Naive thymus-derived CD4-positive, alpha-beta T cell (primary cell): ENCODE measurements around the gene FCSK. TPM values are rescaled to one million over a fixed set of nuclear protein-coding genes. Genes with fewer than 3 reads are reported as not detected.

Experiments used
- ATAC-seq: fragments of 150-1000 bp; cut with Tn5 transposase; 2 replicates; pipeline ENCODE4 v1.10.0; 2021; ENCODE audit warnings: mild to moderate bottlenecking, moderate library complexity
- CTCF ChIA-PET: fragments of 350-600 bp; sonication (Branson Sonifier 250); formaldehyde crosslinking; loops from one replicate; lab custom pipeline; 2021; ENCODE audit warnings: antibody characterized with exemption; lab: Charles Lee
- POLR2A ChIA-PET: fragments of 350-600 bp; sonication (Branson Sonifier 250); formaldehyde crosslinking; loops from one replicate; lab custom pipeline; 2021; ENCODE audit warnings: antibody characterized with exemption, inconsistent platforms; lab: Charles Lee
- DNase-seq, 9 donors: peaks; one replicate each; pipeline versions ENCODE4 v3.0.0 to v3.0.0-alpha.2; 2020 to 2022; ENCODE audit warnings: mixed read lengths in 1 of 9
- H3K27ac ChIP-seq: one replicate; pipeline ENCODE4 v1.7.0; 2013; ENCODE audit warnings: mild to moderate bottlenecking, low read depth, low read length, moderate library complexity
- H3K27me3 ChIP-seq, 2 donors: one replicate each; pipeline ENCODE4 v1.7.0; 2013; ENCODE audit warnings: low read length in 2 of 2, mild to moderate bottlenecking in 2 of 2, moderate library complexity in 2 of 2; ENCODE audit not compliant: control insufficient read depth in 2 of 2, insufficient read depth in 2 of 2
- H3K36me3 ChIP-seq, 3 experiments: 1 replicate in 2 of 3; 2 replicates in 1 of 3; pipeline ENCODE4 v1.7.0; 2013; ENCODE audit warnings: low read length in 3 of 3, mild to moderate bottlenecking in 3 of 3, moderate library complexity in 1 of 3; ENCODE audit not compliant: insufficient read depth in 3 of 3, control insufficient read depth in 2 of 3
- H3K4me1 ChIP-seq, 2 donors: one replicate each; pipeline ENCODE4 v1.7.0; 2013; ENCODE audit warnings: low read length in 2 of 2, mild to moderate bottlenecking in 2 of 2, moderate library complexity in 1 of 2; ENCODE audit not compliant: control insufficient read depth in 2 of 2, insufficient read depth in 2 of 2
- H3K4me3 ChIP-seq: 2 replicates; pipeline ENCODE4 v1.7.0; 2013; ENCODE audit warnings: mild to moderate bottlenecking, low read length
- H3K9me3 ChIP-seq, 3 experiments: 1 replicate in 2 of 3; 2 replicates in 1 of 3; pipeline ENCODE4 v1.7.0; 2013; ENCODE audit warnings: low read length in 3 of 3; ENCODE audit not compliant: control insufficient read depth in 2 of 3
- H3K27ac Mint-ChIP-seq, 9 donors: one replicate each; pipeline ENCODE4 v1.8.0; 2020 to 2022; ENCODE audit warnings: mixed read lengths in 9 of 9, mild to moderate bottlenecking in 8 of 9, moderate library complexity in 5 of 9, inconsistent platforms in 2 of 9
- H3K27me3 Mint-ChIP-seq, 5 donors: one replicate each; pipeline ENCODE4 v1.8.0; 2021 to 2022; ENCODE audit warnings: mixed read lengths in 5 of 5, mild to moderate bottlenecking in 1 of 5
- H3K36me3 Mint-ChIP-seq, 5 donors: one replicate each; pipeline ENCODE4 v1.8.0; 2020 to 2022; ENCODE audit warnings: mixed read lengths in 5 of 5, mild to moderate bottlenecking in 3 of 5, inconsistent platforms in 1 of 5
- H3K4me1 Mint-ChIP-seq, 7 donors: one replicate each; pipeline ENCODE4 v1.8.0; 2020 to 2022; ENCODE audit warnings: mixed read lengths in 7 of 7, mild to moderate bottlenecking in 3 of 7, inconsistent platforms in 1 of 7
- H3K4me3 Mint-ChIP-seq, 10 donors: one replicate each; pipeline ENCODE4 v1.8.0; 2020 to 2022; ENCODE audit warnings: mild to moderate bottlenecking in 10 of 10, mixed read lengths in 10 of 10, moderate library complexity in 6 of 10, inconsistent platforms in 2 of 10
- H3K9me3 Mint-ChIP-seq, 11 donors: one replicate each; pipeline ENCODE4 v1.8.0; 2020 to 2022; ENCODE audit warnings: mixed read lengths in 11 of 11, mild to moderate bottlenecking in 4 of 11, inconsistent platforms in 1 of 11, moderate library complexity in 1 of 11
- intact Hi-C, 2 donors: fragments of 100-400 bp; cut with micrococcal nuclease; formaldehyde crosslinking; loops; one replicate each; pipeline ENCODE4 v1.15.1; 2023
- polyA plus RNA-seq, 2 donors: library from polyadenylated mRNA; unstranded; fragments of 300-500 nt; fragmentation: Illumina TruSeq; gene quantifications; one replicate each; pipeline ENCODE4 v1.2.3, GENCODE V29; 2021
- total RNA-seq, 6 experiments: library from RNA in 5 of 6; stranded (reverse) in 5 of 6; gene quantifications; 1 replicate in 5 of 6; 2 replicates in 1 of 6; pipeline ENCODE4 v1.2.3 and lab custom pipeline; 2021 to 2026

The FCSK gene
- total and polyA plus RNA-seq, 7 experiments from 2014 or later: 7.5 to 45.2 (median 30.1) TPM

GRCh38 chr16:70457446-70458166, 3.2 kb downstream of the FCSK start:
- Histone ChIP-seq H3K36me3 (peaks cover 0 to 20% (median 0%) of the 10 kb centered on the region in 3 experiments), H3K9me3 (no peaks in the 10 kb centered on the region), H3K27ac (no peak overlapping the region), H3K4me1 (peaks cover 8 to 12% of the 10 kb centered on the region in 2 donors), H3K27me3 (no peaks in the 10 kb centered on the region), H3K4me3 (no peak overlapping the region)
- no peaks in the 10 kb centered on the region for H3K27me3 Mint-ChIP-seq
- ChIA-PET POLR2A (no interaction called here), CTCF (no interaction called here)
- no peaks in the 10 kb centered on the region for H3K9me3 Mint-ChIP-seq
- H3K4me3 Mint-ChIP-seq: peak overlapping the region in 2 of 10 donors; percentile 38 to 59
- H3K27ac Mint-ChIP-seq: peak overlapping the region in 2 of 9 donors; percentile 14 to 42
- intact Hi-C loops: no loop called here
- peaks cover 6 to 39% (median 29%) of the 10 kb centered on the region in 7 donors for H3K4me1 Mint-ChIP-seq
- H3K36me3 Mint-ChIP-seq: peaks cover 0 to 3% (median 0%) of the 10 kb centered on the region in 5 donors
- DNase-seq (no peak), ATAC-seq (no peak)

- H3K4me1 Mint-ChIP-seq: peaks cover 0 to 18% (median 11%) of the 10 kb centered on the region in 7 donors
- no peaks in the 10 kb centered on the region for H3K9me3 ChIP-seq
- H3K9me3 Mint-ChIP-seq: no peaks in the 10 kb centered on the region
- H3K36me3 ChIP-seq: peaks cover 0 to 33% (median 0%) of the 10 kb centered on the region in 3 experiments
- H3K4me3 Mint-ChIP-seq: no peak overlapping the region
- no peaks in the 10 kb centered on the region for H3K27me3 Mint-ChIP-seq
- ATAC-seq (no peak), DNase-seq (no peak)
- intact Hi-C loops: no loop called here
- ChIA-PET POLR2A (no interaction called here), CTCF (no interaction called here)
- no peak overlapping the region for H3K27ac ChIP-seq
- peaks cover 0 to 8% (median 1%) of the 10 kb centered on the region in 5 donors for H3K36me3 Mint-ChIP-seq
- no peak overlapping the region for H3K4me3 ChIP-seq
- H3K27me3 ChIP-seq: no peaks in the 10 kb centered on the region
- no peak overlapping the region for H3K27ac Mint-ChIP-seq
- H3K4me1 ChIP-seq: no peaks in the 10 kb centered on the region
Measured at GRCh38 chr16:70460737-70461261, 6.4 kb downstream of the FCSK start.

- Mint-ChIP-seq H3K9me3 (no peaks in the 10 kb centered on the region), H3K4me3 (no peak overlapping the region), H3K27ac (no peak overlapping the region), H3K4me1 (peaks cover 0 to 6% (median 0%) of the 10 kb centered on the region in 7 donors), H3K36me3 (peaks cover 0 to 13% (median 1%) of the 10 kb centered on the region in 5 donors), H3K27me3 (no peaks in the 10 kb centered on the region)
- H3K27ac ChIP-seq: no peak overlapping the region
- no peak overlapping the region for H3K4me3 ChIP-seq
- intact Hi-C loops: no loop called here
- H3K4me1 ChIP-seq: no peaks in the 10 kb centered on the region
- no peak for DNase-seq
- ChIA-PET POLR2A (interaction anchor here (0.6 kb wide), 1 partner anchor 9 kb away, joined by 3 read pairs; no protein-coding TSS in a partner anchor), CTCF (no interaction called here)
- ATAC-seq: no peak
- peaks cover 0 to 47% (median 0%) of the 10 kb centered on the region in 3 experiments for H3K36me3 ChIP-seq
- H3K9me3 ChIP-seq: no peaks in the 10 kb centered on the region
- H3K27me3 ChIP-seq: no peaks in the 10 kb centered on the region
Measured at GRCh38 chr16:70463235-70463634, 8.8 kb downstream of the FCSK start.

- intact Hi-C loops: no loop called here
- ChIA-PET CTCF (interaction anchor here (1.2 kb wide), 1 partner anchor 135 kb away, joined by 3 read pairs; no protein-coding TSS in a partner anchor), POLR2A (interaction anchor here (0.5 kb wide), 2 partner anchors 19 to 54 kb away, joined by 3 read pairs; no protein-coding TSS in a partner anchor)
Measured at GRCh38 chr16:70465999-70466804, 11.8 kb downstream of the FCSK start.

GRCh38 chr16:70466805-70467076, 12.3 kb downstream of the FCSK start:
- DNase-seq (no peak), ATAC-seq (no peak)
- Histone ChIP-seq H3K27ac (no peak overlapping the region), H3K4me3 (no peak overlapping the region), H3K9me3 (no peaks in the 10 kb centered on the region), H3K36me3 (peaks cover 0 to 48% (median 0%) of the 10 kb centered on the region in 3 experiments), H3K27me3 (no peaks in the 10 kb centered on the region), H3K4me1 (no peaks in the 10 kb centered on the region)
- Mint-ChIP-seq H3K27ac (no peak overlapping the region), H3K27me3 (no peaks in the 10 kb centered on the region), H3K36me3 (peaks cover 0 to 13% (median 0%) of the 10 kb centered on the region in 5 donors), H3K4me3 (no peak overlapping the region), H3K9me3 (no peaks in the 10 kb centered on the region), H3K4me1 (peaks cover 0 to 6% (median 0%) of the 10 kb centered on the region in 7 donors)
- intact Hi-C loops: no loop called here
- CTCF ChIA-PET: interaction anchor here (1.2 kb wide), 1 partner anchor 136 kb away, joined by 3 read pairs; no protein-coding TSS in a partner anchor
- POLR2A ChIA-PET: interaction anchor here (0.5 kb wide), 2 partner anchors 19 to 55 kb away, joined by 3 read pairs; no protein-coding TSS in a partner anchor

More at GRCh38 chr16:70465999-70466804, 11.8 kb downstream of the FCSK start:
- Mint-ChIP-seq H3K4me1 (peaks cover 0 to 4% (median 0%) of the 10 kb centered on the region in 7 donors), H3K9me3 (no peaks in the 10 kb centered on the region), H3K27me3 (no peaks in the 10 kb centered on the region), H3K36me3 (peaks cover 0 to 15% (median 1%) of the 10 kb centered on the region in 5 donors), H3K27ac (no peak overlapping the region), H3K4me3 (no peak overlapping the region)
- H3K4me3 ChIP-seq: no peak overlapping the region
- ATAC-seq: no peak
- peaks cover 0 to 53% (median 0%) of the 10 kb centered on the region in 3 experiments for H3K36me3 ChIP-seq
- H3K4me1 ChIP-seq: no peaks in the 10 kb centered on the region
- no peak overlapping the region for H3K27ac ChIP-seq
- H3K27me3 ChIP-seq: no peaks in the 10 kb centered on the region
- no peak for DNase-seq
- no peaks in the 10 kb centered on the region for H3K9me3 ChIP-seq

GRCh38 chr16:70467113-70467512, 12.7 kb downstream of the FCSK start:
- ChIA-PET POLR2A (no interaction called here), CTCF (no interaction called here)
- H3K36me3 Mint-ChIP-seq: peaks cover 0 to 12% (median 0%) of the 10 kb centered on the region in 5 donors
- no peaks in the 10 kb centered on the region for H3K27me3 Mint-ChIP-seq
- intact Hi-C loops: no loop called here
- no peak for DNase-seq
- ATAC-seq: no peak
- H3K9me3 Mint-ChIP-seq: no peaks in the 10 kb centered on the region
- no peak overlapping the region for H3K27ac Mint-ChIP-seq
- H3K27ac ChIP-seq: no peak overlapping the region
- H3K4me3 Mint-ChIP-seq: no peak overlapping the region
- peaks cover 0 to 45% (median 0%) of the 10 kb centered on the region in 3 experiments for H3K36me3 ChIP-seq
- H3K9me3 ChIP-seq: no peaks in the 10 kb centered on the region
- no peak overlapping the region for H3K4me3 ChIP-seq
- no peaks in the 10 kb centered on the region for H3K4me1 ChIP-seq
- peaks cover 0 to 6% (median 0%) of the 10 kb centered on the region in 7 donors for H3K4me1 Mint-ChIP-seq
- H3K27me3 ChIP-seq: no peaks in the 10 kb centered on the region
